ENCODE data around the gene DCAF11.

DNA sequence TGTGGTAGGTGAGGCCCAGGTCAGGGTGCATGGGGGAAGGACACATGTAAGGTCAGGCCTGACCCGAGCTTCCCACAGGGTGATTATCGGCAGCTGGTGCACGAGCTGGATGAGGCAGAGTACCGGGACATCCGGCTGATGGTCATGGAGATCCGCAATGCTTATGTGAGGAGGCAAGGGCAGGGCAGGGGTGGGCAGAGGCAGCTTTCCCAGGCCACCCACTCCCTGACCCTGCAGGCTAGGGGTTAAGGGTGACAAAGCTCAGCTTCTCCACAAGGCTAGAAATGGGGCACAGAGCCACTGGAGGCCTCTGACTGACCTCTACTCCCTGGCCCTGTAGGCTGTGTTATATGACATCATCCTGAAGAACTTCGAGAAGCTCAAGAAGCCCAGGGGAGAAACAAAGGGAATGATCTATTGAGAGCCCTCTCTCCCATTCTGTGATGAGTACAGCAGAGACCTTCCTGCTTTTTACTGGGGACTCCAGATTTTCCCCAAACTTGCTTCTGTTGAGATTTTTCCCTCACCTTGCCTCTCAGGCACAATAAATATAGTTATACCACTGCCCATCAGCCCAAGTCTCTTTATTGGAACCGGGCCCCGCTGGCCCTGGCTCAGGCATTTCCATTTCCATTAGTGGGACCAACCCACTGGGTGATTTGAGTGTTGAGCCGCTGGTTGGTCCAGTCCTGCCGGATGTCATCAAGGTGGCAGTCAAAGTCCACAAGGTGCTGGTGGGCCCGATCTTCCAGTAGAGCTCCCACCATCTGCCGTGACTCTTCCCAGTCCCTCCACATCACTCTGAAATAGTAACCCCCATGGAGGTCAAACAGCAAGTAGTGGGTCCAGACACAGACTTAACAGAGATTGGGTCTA is 24.1 kb downstream of the DCAF11 start:
- TF ChIP-seq, protein P1, sequence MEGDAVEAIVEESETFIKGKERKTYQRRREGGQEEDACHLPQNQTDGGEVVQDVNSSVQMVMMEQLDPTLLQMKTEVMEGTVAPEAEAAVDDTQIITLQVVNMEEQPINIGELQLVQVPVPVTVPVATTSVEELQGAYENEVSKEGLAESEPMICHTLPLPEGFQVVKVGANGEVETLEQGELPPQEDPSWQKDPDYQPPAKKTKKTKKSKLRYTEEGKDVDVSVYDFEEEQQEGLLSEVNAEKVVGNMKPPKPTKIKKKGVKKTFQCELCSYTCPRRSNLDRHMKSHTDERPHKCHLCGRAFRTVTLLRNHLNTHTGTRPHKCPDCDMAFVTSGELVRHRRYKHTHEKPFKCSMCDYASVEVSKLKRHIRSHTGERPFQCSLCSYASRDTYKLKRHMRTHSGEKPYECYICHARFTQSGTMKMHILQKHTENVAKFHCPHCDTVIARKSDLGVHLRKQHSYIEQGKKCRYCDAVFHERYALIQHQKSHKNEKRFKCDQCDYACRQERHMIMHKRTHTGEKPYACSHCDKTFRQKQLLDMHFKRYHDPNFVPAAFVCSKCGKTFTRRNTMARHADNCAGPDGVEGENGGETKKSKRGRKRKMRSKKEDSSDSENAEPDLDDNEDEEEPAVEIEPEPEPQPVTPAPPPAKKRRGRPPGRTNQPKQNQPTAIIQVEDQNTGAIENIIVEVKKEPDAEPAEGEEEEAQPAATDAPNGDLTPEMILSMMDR (IDR thresholded peaks at IDR 0.05; ENCODE audit: insufficient read depth, low read length, poor library complexity, severe bottlenecking), result no peak
- TF ChIP-seq EZH2phosphoT487 (conservative IDR thresholded peaks at IDR 0.05; ENCODE audit: low read length), result no peak
